NCI-H526 (cell line): ENCODE data around the gene OAS3.
"Not testable (repeated sequence)": the region's sequence is repeated elsewhere in the genome, so short reads cannot be mapped to it uniquely, and the experiment has no call there.

Experiments used
- DNase-seq, 2 experiments: peaks; one replicate each; lab custom pipeline; 2025; lab: John Stamatoyannopoulos, UW

The OAS3 gene

DNA sequence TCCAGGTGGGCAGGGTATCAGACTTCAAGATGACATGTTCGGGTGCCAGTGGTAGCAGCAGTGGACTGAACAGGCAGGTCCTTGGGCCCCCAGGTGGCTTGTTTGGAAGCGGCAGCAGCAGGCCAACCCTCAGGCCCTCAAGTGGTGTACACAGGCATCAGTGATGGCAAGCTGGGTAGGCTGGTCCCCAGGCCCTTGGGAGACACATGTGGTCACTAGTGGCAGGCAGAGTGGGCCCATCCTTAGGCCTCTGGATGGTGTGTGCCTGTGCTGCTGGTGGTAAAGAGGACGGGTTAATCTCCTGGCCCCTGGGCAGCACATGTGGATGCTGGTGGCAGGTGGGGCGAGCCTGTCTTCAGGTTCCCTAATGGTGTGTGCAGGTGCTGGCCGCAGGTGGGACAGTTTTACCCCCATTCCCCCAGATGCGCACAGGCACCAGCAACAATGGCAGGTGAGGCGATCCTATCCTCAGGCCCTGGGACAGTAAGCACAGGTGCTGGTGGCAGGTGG lies 48.1 kb downstream of the OAS3 start:
- no peak for DNase-seq

DNA sequence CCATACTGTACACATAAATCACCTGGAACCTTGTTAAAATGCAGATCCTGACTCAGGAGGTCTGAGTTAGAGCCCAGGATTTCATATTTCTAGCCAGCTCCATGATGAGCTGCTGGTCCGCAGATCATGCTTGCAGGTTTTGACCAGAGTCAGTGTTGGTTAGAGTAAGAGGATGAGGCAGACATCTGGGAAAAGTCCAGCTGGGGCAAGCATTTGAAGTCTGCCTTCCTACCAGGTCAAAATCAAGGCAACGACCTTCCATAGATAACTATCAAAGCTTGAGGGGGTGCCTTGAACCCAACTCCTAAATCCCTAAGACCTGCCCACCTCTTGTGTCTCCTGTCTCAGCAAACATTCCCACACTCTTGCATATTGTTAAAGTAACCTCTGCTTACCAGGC lies 49.3 kb downstream of the OAS3 start:
- DNase-seq, result no peak

DNA sequence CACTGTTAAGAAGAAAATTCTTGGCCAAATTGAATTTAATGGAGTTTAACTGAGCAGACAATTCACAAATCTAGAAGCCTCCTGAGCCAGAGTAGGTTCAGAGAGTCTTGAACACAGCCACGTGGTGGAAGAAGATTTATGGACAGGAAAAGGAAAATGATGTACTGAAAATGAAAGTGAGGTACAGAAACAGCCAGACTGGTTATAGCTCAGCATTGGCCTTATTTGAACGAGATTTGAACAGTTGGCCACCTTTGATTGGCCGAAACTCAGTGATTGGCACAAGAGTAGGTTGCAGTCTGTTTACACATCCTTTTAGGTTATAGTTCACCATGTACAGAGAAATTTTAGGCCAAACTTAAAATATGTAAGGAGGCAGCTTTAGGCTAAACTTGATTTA lies 50.0 kb downstream of the OAS3 start:
- DNase-seq, result no peak

DNA sequence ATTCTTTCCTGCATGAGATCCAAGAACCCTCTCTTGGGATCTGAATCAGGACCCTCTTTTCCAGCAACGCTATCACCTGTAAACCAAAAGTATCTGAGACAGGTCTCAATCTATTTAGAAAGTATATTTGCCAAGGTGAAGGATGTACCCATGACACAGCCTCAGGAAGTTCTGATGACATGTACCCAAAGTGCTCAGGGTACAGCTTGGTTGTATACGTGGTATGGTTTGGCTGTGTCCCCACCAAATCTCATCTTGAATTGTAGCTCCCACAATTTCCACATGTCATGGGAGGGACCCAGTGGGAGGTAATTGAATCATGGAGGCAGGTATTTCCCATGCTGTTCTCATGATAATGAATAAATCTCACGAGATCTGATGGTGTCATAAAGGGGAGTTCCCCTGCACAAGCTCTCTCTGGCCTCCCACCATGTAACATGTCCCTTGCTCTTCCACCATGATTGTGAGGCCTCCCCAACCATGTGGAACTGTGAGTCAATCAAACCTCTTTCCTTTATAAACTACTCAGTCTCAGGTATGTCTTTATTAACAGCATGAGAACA lies 50.6 kb downstream of the OAS3 start:
- DNase-seq, result not testable (repeated sequence)

DNA sequence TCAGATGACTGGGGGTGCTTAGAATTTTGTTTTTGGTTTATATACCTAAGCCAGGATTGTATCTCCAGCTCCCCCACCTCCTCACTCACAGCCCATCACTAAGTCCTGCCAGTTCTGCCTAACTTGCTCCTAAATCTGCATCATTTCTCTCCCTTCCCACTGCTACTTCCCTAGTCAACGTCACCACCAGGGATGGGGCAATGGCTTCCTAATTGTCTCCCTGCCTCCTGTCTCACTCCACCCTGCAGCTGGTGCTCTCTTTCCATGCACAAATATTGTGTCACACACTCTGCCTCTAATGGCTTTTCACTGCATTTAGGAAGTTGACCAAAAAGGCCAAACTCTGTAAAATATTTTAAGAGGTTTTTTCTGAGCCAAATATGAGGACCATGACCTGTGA lies 51.5 kb downstream of the OAS3 start:
- DNase-seq, result no peak

DNA sequence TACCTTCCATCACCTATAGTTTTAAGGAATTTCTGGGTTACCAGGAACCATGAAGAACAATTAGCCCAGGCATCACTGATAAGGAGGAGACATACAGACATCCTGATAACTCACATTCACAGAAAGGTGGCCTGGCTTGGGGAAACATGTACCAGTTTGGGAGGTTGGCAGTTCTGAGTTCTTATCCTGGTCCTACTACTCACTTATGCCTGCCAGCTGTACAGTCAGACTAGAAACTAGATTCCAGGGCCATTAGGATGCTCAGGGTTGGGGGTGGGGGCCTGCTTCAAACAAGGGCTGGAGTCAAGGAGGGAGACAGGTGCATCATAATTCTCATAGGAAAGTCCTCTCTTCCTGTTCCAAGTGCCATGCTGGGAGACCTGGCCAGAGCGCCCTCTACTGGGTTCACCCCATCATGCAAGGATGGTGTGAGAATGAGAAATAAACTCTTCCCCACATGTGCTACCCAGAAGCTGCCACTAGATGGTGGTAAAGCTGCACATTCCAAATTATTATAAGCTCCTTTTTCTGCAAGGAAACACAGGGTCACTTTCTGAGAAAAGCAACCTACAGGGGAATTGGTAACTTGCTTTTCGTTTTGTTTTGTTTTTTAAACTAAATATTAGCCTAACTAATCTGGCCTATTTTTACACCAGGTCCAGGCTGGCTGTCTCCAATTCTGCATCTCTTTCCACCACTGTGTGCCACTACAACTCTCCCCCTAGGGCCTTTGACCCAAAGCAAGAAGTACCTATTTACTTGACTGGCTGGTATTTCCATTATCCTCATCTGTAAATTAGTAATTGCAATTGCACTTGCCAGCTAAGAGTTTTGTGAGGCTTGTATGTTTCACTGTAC lies 54.5 kb downstream of the OAS3 start:
- peak; percentile 61 to 82 for DNase-seq

DNA sequence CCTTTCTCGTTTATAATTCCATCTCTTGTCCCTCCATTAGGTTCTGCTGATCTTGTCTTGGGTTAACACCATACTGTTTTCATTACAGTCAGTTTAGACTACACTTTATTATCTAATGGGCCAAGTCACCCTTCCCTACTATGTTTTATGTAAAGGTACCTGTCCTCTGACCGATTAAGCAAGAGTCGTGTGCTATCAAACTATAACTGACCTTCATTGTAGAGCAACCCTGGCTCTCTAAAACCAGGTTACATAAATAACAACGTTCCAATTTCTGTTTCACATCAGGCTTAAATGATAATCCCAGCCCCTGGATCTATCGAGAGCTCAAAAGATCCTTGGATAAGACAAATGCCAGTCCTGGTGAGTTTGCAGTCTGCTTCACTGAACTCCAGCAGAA lies 56.7 kb downstream of the OAS3 start:
- no peak for DNase-seq

DNA sequence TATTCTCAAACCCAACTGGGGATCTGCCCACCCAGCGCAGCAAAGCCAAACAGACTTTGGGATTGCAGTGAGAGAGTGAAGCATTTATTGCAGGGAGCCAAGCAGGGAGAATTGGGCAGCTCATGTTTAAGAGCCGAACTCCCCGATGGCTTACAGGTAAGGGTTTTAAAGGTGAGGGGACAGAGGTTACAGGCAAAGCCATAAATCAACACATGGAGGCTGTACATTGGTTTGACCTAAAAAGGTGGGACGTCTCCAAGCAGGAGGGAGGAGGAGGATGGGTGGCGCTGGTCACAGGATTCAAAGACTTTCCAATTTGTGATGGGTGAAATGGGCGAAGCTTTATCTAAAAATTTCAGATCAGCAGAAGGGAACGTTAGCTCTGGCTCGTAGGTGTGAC lies 58.2 kb downstream of the OAS3 start:
- DNase-seq, result no peak

DNA sequence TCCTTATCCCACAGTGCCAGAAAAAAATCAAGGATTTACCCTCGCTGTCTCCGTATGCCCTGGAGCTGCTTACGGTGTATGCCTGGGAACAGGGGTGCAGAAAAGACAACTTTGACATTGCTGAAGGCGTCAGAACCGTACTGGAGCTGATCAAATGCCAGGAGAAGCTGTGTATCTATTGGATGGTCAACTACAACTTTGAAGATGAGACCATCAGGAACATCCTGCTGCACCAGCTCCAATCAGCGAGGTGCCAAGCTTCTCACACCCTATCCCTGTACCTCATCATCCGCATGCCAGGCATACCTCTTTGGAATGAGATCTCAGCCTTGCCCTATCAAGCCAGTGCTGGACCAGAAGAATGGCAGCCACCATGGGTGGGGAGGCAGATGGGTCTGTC lies 59.2 kb downstream of the OAS3 start:
- no peak for DNase-seq

DNA sequence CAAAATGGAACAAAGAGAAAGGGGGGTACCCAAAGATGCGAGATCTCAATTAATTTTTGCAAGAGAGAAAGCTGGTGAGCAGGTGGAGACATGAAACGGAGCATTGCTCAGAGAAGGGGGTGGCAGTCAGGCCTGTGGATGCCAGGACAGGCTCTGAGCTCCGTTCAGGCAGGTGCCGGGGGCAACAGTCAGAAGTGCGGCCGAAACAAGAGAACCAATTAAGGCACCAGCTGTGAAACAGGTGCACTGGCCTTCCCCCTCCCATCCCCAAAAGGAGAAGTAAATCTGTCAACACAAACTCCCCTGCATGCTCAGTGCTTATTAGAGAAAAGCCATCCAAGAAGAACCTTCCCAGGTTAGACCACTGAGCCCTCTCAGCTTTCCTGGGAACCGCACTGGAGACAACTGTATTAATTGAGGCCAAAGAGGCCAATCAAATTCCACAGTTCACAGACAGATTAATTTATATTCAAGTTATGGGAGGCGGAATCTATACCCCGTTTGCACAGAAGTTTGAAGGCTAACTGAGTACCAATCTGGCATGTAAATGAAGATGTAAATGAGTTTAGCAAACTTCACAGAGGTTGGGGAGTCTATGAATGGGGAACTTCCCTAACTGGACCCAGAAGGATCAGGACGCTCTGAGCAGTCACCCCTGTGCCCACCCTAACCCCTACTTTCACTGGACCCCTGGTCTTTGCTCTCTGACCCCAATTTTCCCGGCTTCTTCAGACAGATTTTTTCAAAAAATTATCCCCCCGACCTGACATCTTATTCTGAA lies 60.9 kb downstream of the OAS3 start:
- DNase-seq, result no peak

DNA sequence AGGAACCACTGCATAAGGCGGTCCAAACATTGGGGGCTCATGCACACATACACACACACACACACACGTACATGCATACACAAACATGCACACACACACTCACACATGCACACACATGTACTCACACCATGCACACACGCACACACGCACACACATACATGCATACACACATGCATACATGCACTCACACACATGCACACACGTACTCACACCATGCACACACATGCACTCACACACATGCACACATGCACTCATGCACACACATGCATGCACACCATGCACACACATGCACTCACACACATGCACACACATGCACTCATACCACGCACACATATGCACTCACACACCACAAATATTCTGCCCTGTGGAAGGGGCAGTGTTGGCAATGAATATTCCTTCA lies 62.2 kb downstream of the OAS3 start:
- DNase-seq, result no peak

DNA sequence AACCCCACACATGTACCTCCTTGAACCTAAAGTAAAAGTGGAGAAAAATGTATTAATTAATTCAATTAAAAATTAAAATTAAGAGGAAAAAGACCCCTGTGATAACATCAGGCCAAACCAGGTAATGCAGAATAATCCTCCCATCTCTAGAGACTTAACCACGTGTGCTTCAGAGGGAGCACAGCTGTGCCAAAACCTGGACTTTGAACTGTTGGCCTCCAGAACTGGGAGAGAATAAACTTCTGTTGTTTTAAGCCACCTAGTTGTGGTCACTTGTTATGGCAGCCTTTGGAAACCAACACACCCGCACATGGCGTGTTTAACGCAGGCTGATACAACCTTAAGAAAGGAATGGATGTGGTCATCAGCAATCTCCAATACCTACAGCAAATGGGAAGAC lies 63.9 kb downstream of the OAS3 start:
- peak; percentile 31 to 45 for DNase-seq

DNA sequence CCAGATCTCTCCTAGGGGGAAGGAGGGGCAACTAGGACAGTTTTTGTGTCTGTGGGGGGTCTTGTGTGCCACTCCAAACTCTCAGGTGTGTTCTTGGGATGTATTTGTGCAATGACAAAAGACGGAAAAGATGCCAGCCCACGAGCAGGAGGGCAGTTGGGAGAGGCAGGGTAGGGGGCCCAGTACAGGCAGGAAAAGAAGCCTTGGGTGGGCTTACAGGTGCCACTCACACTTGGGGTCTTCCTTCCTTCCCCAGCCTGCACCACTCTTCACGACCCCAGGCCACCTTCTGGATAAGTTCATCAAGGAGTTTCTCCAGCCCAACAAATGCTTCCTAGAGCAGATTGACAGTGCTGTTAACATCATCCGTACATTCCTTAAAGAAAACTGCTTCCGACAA lies 64.4 kb downstream of the OAS3 start:
- no peak for DNase-seq

DNA sequence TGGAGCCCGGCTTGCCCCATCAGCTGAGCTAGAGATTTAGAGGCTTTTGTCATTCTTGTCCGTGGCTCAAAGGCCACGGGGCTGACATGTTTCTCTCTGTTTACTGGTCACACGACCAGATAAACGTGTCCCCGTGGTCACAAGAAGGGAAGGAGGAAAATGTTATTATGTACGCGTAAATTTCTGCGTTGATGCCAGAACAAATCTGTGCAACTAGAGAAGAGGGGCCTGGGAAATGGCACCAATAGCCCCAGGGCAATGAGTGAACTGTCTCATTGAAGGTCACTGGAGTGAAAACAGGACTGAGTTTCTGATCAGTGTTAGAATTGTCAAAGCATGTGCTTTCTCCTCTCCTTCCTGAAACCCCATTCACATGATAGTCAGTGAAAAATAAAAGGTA lies 65.4 kb downstream of the OAS3 start:
- no peak for DNase-seq

DNA sequence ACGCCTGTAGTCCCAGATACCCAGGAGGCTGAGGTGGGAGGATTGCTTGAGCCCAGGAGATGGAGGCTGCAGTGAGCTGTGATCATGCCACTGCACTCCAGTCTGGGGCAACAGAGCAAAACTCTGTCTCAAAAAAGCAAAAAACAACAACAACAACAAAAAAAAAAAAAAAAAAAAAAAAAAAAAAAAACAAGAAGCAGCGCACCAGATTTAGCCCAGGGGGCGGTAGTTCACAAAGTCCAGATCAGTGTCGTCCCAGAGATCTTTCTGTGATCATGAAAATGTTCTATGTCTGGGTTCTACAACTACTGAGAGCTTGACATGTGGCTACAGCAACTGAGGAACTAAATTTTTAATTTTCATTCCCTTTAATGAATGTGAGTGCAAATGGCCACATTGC lies 67.5 kb downstream of the OAS3 start:
- DNase-seq, result peak in 1 of 2 experiments; percentile 23

DNA sequence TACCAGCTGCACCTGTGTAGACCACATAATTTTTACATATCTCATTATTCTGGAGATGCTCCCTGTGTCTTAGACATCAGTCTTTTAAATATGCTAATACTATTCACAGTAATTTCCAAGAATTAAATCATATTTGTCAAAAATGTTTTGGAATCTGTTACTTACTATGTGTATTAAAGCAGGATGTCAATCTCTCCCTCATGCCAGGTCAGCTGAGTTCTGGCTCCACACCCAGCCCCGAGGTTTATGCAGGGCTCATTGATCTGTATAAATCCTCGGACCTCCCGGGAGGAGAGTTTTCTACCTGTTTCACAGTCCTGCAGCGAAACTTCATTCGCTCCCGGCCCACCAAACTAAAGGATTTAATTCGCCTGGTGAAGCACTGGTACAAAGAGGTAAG lies 67.9 kb downstream of the OAS3 start:
- DNase-seq, result no peak

DNA sequence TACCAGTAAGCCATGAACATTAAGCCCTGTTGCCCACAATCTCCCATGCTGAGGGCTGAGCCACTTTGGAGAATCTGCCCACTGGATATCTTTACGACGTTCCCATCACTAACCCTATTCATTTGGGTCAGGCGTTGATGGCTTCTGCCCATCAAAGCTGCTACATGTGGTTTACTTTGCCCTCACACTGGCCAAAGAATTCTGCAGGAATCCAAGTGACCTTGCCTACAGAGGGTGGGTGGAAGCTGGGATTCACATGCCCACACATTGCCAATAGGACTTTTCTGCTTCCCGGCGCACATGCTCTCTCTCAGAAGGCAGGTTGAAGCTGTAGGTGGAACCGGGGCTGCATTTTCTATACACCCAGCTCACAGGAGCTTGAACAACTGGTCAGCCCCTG lies 68.4 kb downstream of the OAS3 start:
- no peak for DNase-seq

DNA sequence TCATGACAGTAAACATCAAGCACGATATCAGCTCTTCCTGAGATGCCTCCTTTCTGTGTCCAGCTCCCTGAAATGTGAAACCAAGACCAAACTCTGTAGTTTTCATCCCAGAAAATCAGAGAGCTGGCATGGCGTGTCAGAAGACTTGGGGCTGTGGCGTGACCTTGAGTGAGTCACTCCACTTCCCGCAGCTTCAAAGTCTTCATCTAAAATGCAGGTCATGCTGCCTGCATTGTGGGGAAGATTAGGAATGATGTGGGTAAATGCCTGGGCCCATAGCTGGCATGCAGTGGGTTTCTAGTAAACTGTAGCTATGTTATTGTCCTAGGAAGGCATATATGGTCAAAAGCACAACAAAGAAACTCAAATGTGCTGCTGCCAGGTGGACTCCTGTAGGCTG lies 68.9 kb downstream of the OAS3 start:
- DNase-seq, result no peak

DNA sequence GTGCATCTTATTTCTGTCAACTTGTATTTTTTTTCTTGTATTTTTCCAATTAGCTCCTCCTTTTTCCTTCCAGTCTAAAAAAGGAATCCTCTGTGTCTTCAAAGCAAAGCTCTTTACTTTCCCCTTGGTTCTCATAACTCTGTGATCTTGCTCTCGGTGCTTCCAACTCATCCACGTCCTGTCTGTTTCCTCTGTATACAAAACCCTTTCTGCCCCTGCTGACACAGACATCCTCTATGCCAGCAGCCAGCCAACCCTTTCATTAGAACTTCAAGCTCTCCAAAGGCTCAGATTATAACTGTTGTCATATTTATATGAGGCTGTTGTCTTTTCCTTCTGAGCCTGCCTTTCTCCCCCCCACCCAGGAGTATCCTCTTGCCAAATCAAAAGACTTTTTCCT lies 72.4 kb downstream of the OAS3 start:
- no peak for DNase-seq

DNA sequence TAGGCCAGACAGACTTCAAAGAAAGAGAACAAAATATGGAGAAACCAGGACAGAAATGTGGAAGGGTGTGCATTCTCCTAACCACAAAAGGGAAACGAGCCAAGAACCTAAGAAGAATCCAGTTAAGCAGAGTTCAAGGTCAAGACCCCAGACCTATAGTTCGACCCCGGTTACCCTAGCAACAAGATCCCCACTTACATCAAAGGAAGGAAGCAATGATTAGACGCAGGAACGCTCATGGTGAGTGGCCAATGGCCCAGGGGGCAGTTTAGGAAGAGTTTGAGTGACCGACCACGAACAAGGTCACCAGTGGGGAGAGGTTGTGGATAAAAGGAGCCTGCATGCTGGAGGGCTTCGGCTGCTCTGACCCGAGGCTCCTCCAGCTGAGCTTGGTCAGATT lies 76.3 kb downstream of the OAS3 start:
- DNase-seq, result no peak

DNA sequence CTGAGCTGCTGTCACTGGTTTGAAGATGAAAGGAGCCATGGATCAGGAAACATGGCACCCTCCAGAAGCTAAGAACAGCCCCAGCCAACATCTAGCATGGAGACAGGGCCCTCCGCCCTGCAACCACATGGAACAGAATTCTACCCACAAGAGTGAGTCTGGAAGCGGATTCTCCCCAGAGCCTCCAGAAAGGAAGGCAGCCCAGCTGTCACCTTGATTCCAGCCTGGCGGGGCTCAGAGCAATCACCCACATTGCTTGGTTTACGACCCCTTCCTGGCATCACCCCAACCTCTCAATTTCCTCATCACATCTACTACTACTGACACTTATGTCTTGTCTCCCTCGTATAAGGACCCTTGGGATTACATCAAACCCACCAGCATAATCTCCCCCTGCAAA lies 78.5 kb downstream of the OAS3 start:
- no peak for DNase-seq

DNA sequence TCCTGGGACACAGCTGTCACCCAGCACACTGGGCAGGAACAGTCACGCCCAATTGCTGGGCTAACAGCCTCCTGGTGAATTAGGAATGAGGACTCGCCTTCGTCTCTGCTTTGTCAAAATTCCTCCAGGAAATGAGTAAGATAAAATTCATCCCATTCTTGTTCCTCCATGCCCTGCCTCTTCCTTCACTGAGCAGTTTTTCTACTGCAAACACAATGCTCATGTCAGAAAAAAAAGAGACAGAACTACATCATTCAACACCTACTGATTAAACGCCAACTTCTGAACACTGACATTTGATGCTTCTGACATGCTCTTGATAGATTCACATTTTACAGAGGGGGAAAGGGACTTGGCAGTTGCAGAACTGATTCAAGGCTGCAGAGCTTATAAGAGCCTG lies 80.8 kb downstream of the OAS3 start:
- DNase-seq, result no peak

DNA sequence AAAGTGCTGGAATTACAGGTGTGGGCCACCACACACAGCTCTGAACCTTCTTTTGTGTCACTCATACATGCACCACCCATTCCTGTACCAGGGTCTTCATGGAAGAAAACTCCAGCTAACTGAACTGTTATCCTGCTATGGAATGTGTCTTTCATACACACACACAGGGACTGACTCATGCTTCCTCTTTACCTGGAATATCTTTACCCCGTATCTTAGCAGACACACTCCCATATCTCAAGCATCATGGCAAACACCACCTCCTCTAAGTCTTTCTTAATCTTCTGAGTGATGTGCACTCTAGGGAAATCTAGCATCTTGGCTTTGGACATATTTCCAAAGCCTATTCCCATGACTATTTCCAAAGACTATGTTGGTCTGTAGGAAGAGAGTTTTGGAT lies 83.2 kb downstream of the OAS3 start:
- no peak for DNase-seq
